ENCODE results near the gene PPM1N.

The PPM1N gene

GRCh38 chr19:45492627-45493470 lies 5.4 kb upstream of the PPM1N start:
- POLR2A ChIA-PET: no interaction called here
- peak; percentile 78 for DNase-seq (ENCODE audit: extremely low spot score)
- CTCF ChIA-PET: interaction anchor here (1.0 to 1.5 kb wide), 4 partner anchors 13 to 66 kb away, joined by 3 to 7 read pairs (median 5); partner anchors contain the start of gene VASP
- TF ChIP-seq CTCF (IDR thresholded peaks at IDR 0.05; ENCODE audit: control extremely low read depth, extremely low read depth, low read depth, missing control alignments): no peak

- CTCF ChIA-PET: interaction anchor here (0.8 to 6.4 kb wide), 18 partner anchors 9 to 184 kb away, joined by 3 to 99 read pairs (median 4); partner anchors contain the start of genes GIPR and VASP
- POLR2A ChIA-PET: interaction anchor here (0.8 kb wide), 1 partner anchor 9 kb away, joined by 3 read pairs; no protein-coding TSS in a partner anchor
- DNase-seq (ENCODE audit: extremely low spot score): no peak
- TF ChIP-seq CTCF (IDR thresholded peaks at IDR 0.05; ENCODE audit: control extremely low read depth, extremely low read depth, low read depth, missing control alignments): no peak
Observed at GRCh38 chr19:45494261-45494916, 3.9 kb upstream of the PPM1N start.

GRCh38 chr19:45495178-45495577 lies 3.1 kb upstream of the PPM1N start:
- no peak for TF ChIP-seq CTCF (IDR thresholded peaks at IDR 0.05; ENCODE audit: control extremely low read depth, extremely low read depth, low read depth, missing control alignments)
- ChIA-PET CTCF (interaction anchor here (0.8 to 6.4 kb wide), 18 partner anchors 9 to 321 kb away, joined by 3 to 99 read pairs (median 4); partner anchors contain the start of genes GIPR and VASP), POLR2A (interaction anchor here (0.8 to 1.1 kb wide), 2 partner anchors 10 to 26 kb away, joined by 3 read pairs; no protein-coding TSS in a partner anchor)
- no peak for DNase-seq (ENCODE audit: extremely low spot score)

- POLR2A ChIA-PET: interaction anchor here (0.8 kb wide), 1 partner anchor 12 kb away, joined by 9 read pairs; no protein-coding TSS in a partner anchor
- CTCF ChIA-PET: interaction anchor here (0.8 to 6.4 kb wide), 9 partner anchors 9 to 320 kb away, joined by 3 to 99 read pairs (median 18); no protein-coding TSS in a partner anchor
- DNase-seq (ENCODE audit: extremely low spot score): peak; percentile 48
- TF ChIP-seq CTCF (IDR thresholded peaks at IDR 0.05; ENCODE audit: control extremely low read depth, extremely low read depth, low read depth, missing control alignments): no peak
Observed at GRCh38 chr19:45496349-45496953, 1.8 kb upstream of the PPM1N start.

- TF ChIP-seq CTCF (IDR thresholded peaks at IDR 0.05; ENCODE audit: control extremely low read depth, extremely low read depth, low read depth, missing control alignments): no peak
- no peak for DNase-seq (ENCODE audit: extremely low spot score)
- POLR2A ChIA-PET: no interaction called here
- CTCF ChIA-PET: interaction anchor here (6.4 kb wide), 1 partner anchor 12 kb away, joined by 99 read pairs; no protein-coding TSS in a partner anchor
Observed at GRCh38 chr19:45497791-45498190, 452 bp upstream of the PPM1N start.
